ENCODE data around the gene E2F8. TPM values are rescaled to one million over a fixed set of nuclear protein-coding genes. Genes with fewer than 3 reads are reported as not detected.

E2F8 gene
- total RNA-seq, 4 donors from 2014 or later, result 0.34 TPM; not detected in 3

- no peak for TF ChIP-seq CTCF (IDR thresholded peaks at IDR 0.05; ENCODE audit: low read depth)
These were observed 6.1 kb upstream of the E2F8 start for GRCh38 chr11:19246816-19247215.

- TF ChIP-seq CTCF (IDR thresholded peaks at IDR 0.05; ENCODE audit: low read depth), result no peak
These were observed 4.6 kb upstream of the E2F8 start for GRCh38 chr11:19245351-19245750.

GRCh38 chr11:19244621-19245020, 3.9 kb upstream of the E2F8 start:
- no peak for TF ChIP-seq CTCF (IDR thresholded peaks at IDR 0.05; ENCODE audit: low read depth)

GRCh38 chr11:19244084-19244483, 3.3 kb upstream of the E2F8 start:
- TF ChIP-seq CTCF (IDR thresholded peaks at IDR 0.05; ENCODE audit: low read depth), result no peak

GRCh38 chr11:19243613-19244012, 2.9 kb upstream of the E2F8 start:
- no peak for TF ChIP-seq CTCF (IDR thresholded peaks at IDR 0.05; ENCODE audit: low read depth)

GRCh38 chr11:19243143-19243542, 2.4 kb upstream of the E2F8 start:
- no peak for TF ChIP-seq CTCF (IDR thresholded peaks at IDR 0.05; ENCODE audit: low read depth)

GRCh38 chr11:19242179-19242932, 1.6 kb upstream of the E2F8 start:
- no peak for TF ChIP-seq CTCF (IDR thresholded peaks at IDR 0.05; ENCODE audit: low read depth)

All from subcutaneous adipose tissue (tissue), 4 donors.